ENCODE results near the gene FEZF2.

The FEZF2 gene

GRCh38 chr3:62406945-62407344 is 33.6 kb upstream of the FEZF2 start:
- Histone ChIP-seq H3K4me3 (ENCODE audit: low read depth, low read length, poor library complexity, severe bottlenecking) (no peak overlapping the region), H2AFZ (ENCODE audit: low read length) (no peak overlapping the region), H3F3A (ENCODE audit: insufficient read depth, low read length) (no peaks in the 10 kb centered on the region), H3K4me1 (ENCODE audit: insufficient read depth, low read length, severe bottlenecking) (no peaks in the 10 kb centered on the region), H3K27me3 (ENCODE audit: insufficient read depth, low read length) (no peaks in the 10 kb centered on the region), H3K27ac (ENCODE audit: low read depth, low read length, poor library complexity, severe bottlenecking) (no peak overlapping the region), H3K9me2 (ENCODE audit: low read depth, low read length) (no peaks in the 10 kb centered on the region), H3K9me3 (ENCODE audit: low read length) (no peaks in the 10 kb centered on the region), H4K20me1 (ENCODE audit: insufficient read depth, low read length) (no peaks in the 10 kb centered on the region), H3K4me2 (ENCODE audit: low read length) (no peak overlapping the region), H3K79me2 (ENCODE audit: insufficient read depth, low read length) (no peaks in the 10 kb centered on the region), H3K36me3 (ENCODE audit: insufficient read depth, low read length) (no peaks in the 10 kb centered on the region), H3K9ac (ENCODE audit: low read length) (no peak overlapping the region)
- TF ChIP-seq EZH2 (IDR thresholded peaks at IDR 0.05; ENCODE audit: borderline replicate concordance, low read length) (no peak), CTCF (IDR thresholded peaks at IDR 0.05; ENCODE audit: low read length) (no peak)

GRCh38 chr3:62405566-62405965 is 32.2 kb upstream of the FEZF2 start:
- H4K20me1 ChIP-seq (ENCODE audit: insufficient read depth, low read length): no peaks in the 10 kb centered on the region
- H3K27me3 ChIP-seq (ENCODE audit: insufficient read depth, low read length): no peaks in the 10 kb centered on the region
- H3K79me2 ChIP-seq (ENCODE audit: insufficient read depth, low read length): no peaks in the 10 kb centered on the region
- no peak overlapping the region for H3K4me2 ChIP-seq (ENCODE audit: low read length)
- no peaks in the 10 kb centered on the region for H3K9me3 ChIP-seq (ENCODE audit: low read length)
- no peaks in the 10 kb centered on the region for H3K36me3 ChIP-seq (ENCODE audit: insufficient read depth, low read length)
- H3F3A ChIP-seq (ENCODE audit: insufficient read depth, low read length): no peaks in the 10 kb centered on the region
- H3K4me3 ChIP-seq (ENCODE audit: low read depth, low read length, poor library complexity, severe bottlenecking): no peak overlapping the region
- no peaks in the 10 kb centered on the region for H3K4me1 ChIP-seq (ENCODE audit: insufficient read depth, low read length, severe bottlenecking)
- H3K9me2 ChIP-seq (ENCODE audit: low read depth, low read length): no peaks in the 10 kb centered on the region
- TF ChIP-seq CTCF (IDR thresholded peaks at IDR 0.05; ENCODE audit: low read length) (no peak), EZH2 (IDR thresholded peaks at IDR 0.05; ENCODE audit: borderline replicate concordance, low read length) (no peak)
- H3K9ac ChIP-seq (ENCODE audit: low read length): no peak overlapping the region
- no peak overlapping the region for H2AFZ ChIP-seq (ENCODE audit: low read length)
- H3K27ac ChIP-seq (ENCODE audit: low read depth, low read length, poor library complexity, severe bottlenecking): no peak overlapping the region

GRCh38 chr3:62405135-62405534 is 31.8 kb upstream of the FEZF2 start:
- H3K79me2 ChIP-seq (ENCODE audit: insufficient read depth, low read length): no peaks in the 10 kb centered on the region
- H3K27me3 ChIP-seq (ENCODE audit: insufficient read depth, low read length): no peaks in the 10 kb centered on the region
- no peak overlapping the region for H3K4me3 ChIP-seq (ENCODE audit: low read depth, low read length, poor library complexity, severe bottlenecking)
- no peaks in the 10 kb centered on the region for H3K4me1 ChIP-seq (ENCODE audit: insufficient read depth, low read length, severe bottlenecking)
- no peaks in the 10 kb centered on the region for H4K20me1 ChIP-seq (ENCODE audit: insufficient read depth, low read length)
- no peak overlapping the region for H3K27ac ChIP-seq (ENCODE audit: low read depth, low read length, poor library complexity, severe bottlenecking)
- H3K36me3 ChIP-seq (ENCODE audit: insufficient read depth, low read length): no peaks in the 10 kb centered on the region
- no peak overlapping the region for H2AFZ ChIP-seq (ENCODE audit: low read length)
- no peak for TF ChIP-seq EZH2 (IDR thresholded peaks at IDR 0.05; ENCODE audit: borderline replicate concordance, low read length)
- TF ChIP-seq CTCF (IDR thresholded peaks at IDR 0.05; ENCODE audit: low read length): no peak
- no peaks in the 10 kb centered on the region for H3F3A ChIP-seq (ENCODE audit: insufficient read depth, low read length)
- no peak overlapping the region for H3K4me2 ChIP-seq (ENCODE audit: low read length)
- H3K9me2 ChIP-seq (ENCODE audit: low read depth, low read length): no peaks in the 10 kb centered on the region
- H3K9ac ChIP-seq (ENCODE audit: low read length): no peak overlapping the region
- H3K9me3 ChIP-seq (ENCODE audit: low read length): no peaks in the 10 kb centered on the region

All from OCI-LY1 (cell line).